Activated naive CD8-positive, alpha-beta T cell treated with anti-CD3 and anti-CD28 coated beads, Interleukin-2, amount 10 ng/mL, durations not matched to agents 7 days and 5 days (primary cell): ENCODE measurements around the gene CPNE2. TPM values are rescaled to one million over a fixed set of nuclear protein-coding genes. Genes with fewer than 3 reads are reported as not detected.

Experiments used
- ATAC-seq: fragments of 150-1000 bp; cut with Tn5 transposase; one replicate; pipeline ENCODE4 v1.10.0; 2021; ENCODE audit warnings: low read depth, moderate library complexity
- POLR2A ChIA-PET: fragments of 350-600 bp; sonication (Branson Sonifier 250); formaldehyde crosslinking; loops from one replicate; lab custom pipeline; 2021; ENCODE audit warnings: antibody characterized with exemption; lab: Charles Lee
- DNase-seq: peaks from one replicate; pipeline ENCODE4 v3.0.0; 2021
- H3K27ac Mint-ChIP-seq: one replicate; pipeline ENCODE4 v1.8.0; 2022; ENCODE audit warnings: mild to moderate bottlenecking, mixed read lengths
- H3K27me3 Mint-ChIP-seq: one replicate; pipeline ENCODE4 v1.8.0; 2022; ENCODE audit warnings: mild to moderate bottlenecking, moderate library complexity, mixed read lengths
- H3K36me3 Mint-ChIP-seq: one replicate; pipeline ENCODE4 v1.8.0; 2021; ENCODE audit warnings: mild to moderate bottlenecking, mixed read lengths
- H3K4me1 Mint-ChIP-seq: one replicate; pipeline ENCODE4 v1.8.0; 2021; ENCODE audit warnings: mixed read lengths
- H3K4me3 Mint-ChIP-seq: one replicate; pipeline ENCODE4 v1.8.0; 2022; ENCODE audit warnings: mild to moderate bottlenecking, moderate library complexity, mixed read lengths
- H3K9me3 Mint-ChIP-seq: one replicate; pipeline ENCODE4 v1.8.0; 2021; ENCODE audit warnings: mixed read lengths
- total RNA-seq, 2 experiments: library from RNA; stranded (reverse); gene quantifications; one replicate each; pipeline ENCODE4 v1.2.3, GENCODE V29; 2021

CPNE2 gene
- total RNA-seq, 2 experiments from 2014 or later = 11.0 to 11.4 TPM

GRCh38 chr16:57148481-57148880 lies 56.1 kb downstream of the CPNE2 start:
- peaks cover 6% of the 10 kb centered on the region for H3K36me3 Mint-ChIP-seq
- H3K4me3 Mint-ChIP-seq = no peak overlapping the region
- H3K9me3 Mint-ChIP-seq = no peaks in the 10 kb centered on the region
- no peaks in the 10 kb centered on the region for H3K27me3 Mint-ChIP-seq
- peaks cover 18% of the 10 kb centered on the region for H3K4me1 Mint-ChIP-seq
- no peak for DNase-seq
- ATAC-seq = no peak
- H3K27ac Mint-ChIP-seq = peak overlapping the region; percentile 4
- POLR2A ChIA-PET = interaction anchor here (1.0 to 1.1 kb wide), 2 partner anchors 14 to 22 kb away, joined by 3 read pairs; no protein-coding TSS in a partner anchor

GRCh38 chr16:57149391-57149790 lies 57.0 kb downstream of the CPNE2 start:
- Mint-ChIP-seq H3K36me3 (peaks cover 12% of the 10 kb centered on the region), H3K4me3 (no peak overlapping the region), H3K27ac (no peak overlapping the region), H3K27me3 (no peaks in the 10 kb centered on the region), H3K4me1 (peaks cover 18% of the 10 kb centered on the region), H3K9me3 (no peaks in the 10 kb centered on the region)
- no peak for DNase-seq
- POLR2A ChIA-PET = interaction anchor here (0.5 kb wide), 1 partner anchor 618 kb away, joined by 3 read pairs; no protein-coding TSS in a partner anchor
- ATAC-seq = no peak

- no peaks in the 10 kb centered on the region for H3K9me3 Mint-ChIP-seq
- peaks cover 14% of the 10 kb centered on the region for H3K4me1 Mint-ChIP-seq
- no peaks in the 10 kb centered on the region for H3K27me3 Mint-ChIP-seq
- ATAC-seq (no peak), DNase-seq (no peak)
- peaks cover 12% of the 10 kb centered on the region for H3K36me3 Mint-ChIP-seq
- H3K4me3 Mint-ChIP-seq = no peak overlapping the region
- POLR2A ChIA-PET = interaction anchor here (0.8 to 3.1 kb wide), 5 partner anchors 9 to 64 kb away, joined by 3 to 13 read pairs (median 3); partner anchors contain the start of genes PSME3IP1 and RSPRY1
- H3K27ac Mint-ChIP-seq = no peak overlapping the region
Measured at GRCh38 chr16:57150682-57151330, 58.4 kb downstream of the CPNE2 start.

- DNase-seq (no peak), ATAC-seq (no peak)
- H3K9me3 Mint-ChIP-seq = no peaks in the 10 kb centered on the region
- POLR2A ChIA-PET = interaction anchor here (0.9 to 3.1 kb wide), 5 partner anchors 8 to 34 kb away, joined by 3 to 13 read pairs (median 3); partner anchors contain the start of genes PSME3IP1 and RSPRY1
- no peak overlapping the region for H3K27ac Mint-ChIP-seq
- H3K27me3 Mint-ChIP-seq = no peaks in the 10 kb centered on the region
- H3K4me1 Mint-ChIP-seq = peaks cover 15% of the 10 kb centered on the region
- H3K4me3 Mint-ChIP-seq = no peak overlapping the region
- H3K36me3 Mint-ChIP-seq = peaks cover 14% of the 10 kb centered on the region
Measured at GRCh38 chr16:57151369-57151768, 59.0 kb downstream of the CPNE2 start.

- H3K27ac Mint-ChIP-seq = peak overlapping the region; percentile 78
- no peaks in the 10 kb centered on the region for H3K9me3 Mint-ChIP-seq
- no peaks in the 10 kb centered on the region for H3K27me3 Mint-ChIP-seq
- no peak for DNase-seq
- peaks cover 15% of the 10 kb centered on the region for H3K4me1 Mint-ChIP-seq
- no peak overlapping the region for H3K4me3 Mint-ChIP-seq
- H3K36me3 Mint-ChIP-seq = peaks cover 20% of the 10 kb centered on the region
- POLR2A ChIA-PET = interaction anchor here (0.6 to 3.1 kb wide), 7 partner anchors 9 to 50 kb away, joined by 3 to 13 read pairs (median 3); partner anchors contain the start of genes PSME3IP1 and RSPRY1
- ATAC-seq = peak; percentile 72
Measured at GRCh38 chr16:57152096-57153093, 60.0 kb downstream of the CPNE2 start.

GRCh38 chr16:57153841-57154240 lies 61.5 kb downstream of the CPNE2 start:
- H3K27ac Mint-ChIP-seq = no peak overlapping the region
- H3K36me3 Mint-ChIP-seq = peaks cover 27% of the 10 kb centered on the region
- no peaks in the 10 kb centered on the region for H3K27me3 Mint-ChIP-seq
- DNase-seq = no peak
- POLR2A ChIA-PET = no interaction called here
- ATAC-seq = no peak
- H3K4me1 Mint-ChIP-seq = peaks cover 9% of the 10 kb centered on the region
- no peaks in the 10 kb centered on the region for H3K9me3 Mint-ChIP-seq
- no peak overlapping the region for H3K4me3 Mint-ChIP-seq

- H3K4me3 Mint-ChIP-seq = no peak overlapping the region
- no peaks in the 10 kb centered on the region for H3K9me3 Mint-ChIP-seq
- H3K27ac Mint-ChIP-seq = no peak overlapping the region
- ATAC-seq = no peak
- no peak for DNase-seq
- POLR2A ChIA-PET = no interaction called here
- peaks cover 11% of the 10 kb centered on the region for H3K4me1 Mint-ChIP-seq
- H3K27me3 Mint-ChIP-seq = no peaks in the 10 kb centered on the region
- H3K36me3 Mint-ChIP-seq = peaks cover 33% of the 10 kb centered on the region
Measured at GRCh38 chr16:57155702-57156350, 63.4 kb downstream of the CPNE2 start.

GRCh38 chr16:57156351-57156703 lies 63.9 kb downstream of the CPNE2 start:
- no peaks in the 10 kb centered on the region for H3K27me3 Mint-ChIP-seq
- no peak for ATAC-seq
- peaks cover 11% of the 10 kb centered on the region for H3K4me1 Mint-ChIP-seq
- H3K27ac Mint-ChIP-seq = no peak overlapping the region
- no peaks in the 10 kb centered on the region for H3K9me3 Mint-ChIP-seq
- peaks cover 33% of the 10 kb centered on the region for H3K36me3 Mint-ChIP-seq
- POLR2A ChIA-PET = no interaction called here
- no peak overlapping the region for H3K4me3 Mint-ChIP-seq
- DNase-seq = no peak

- H3K36me3 Mint-ChIP-seq = peaks cover 32% of the 10 kb centered on the region
Measured at GRCh38 chr16:57157533-57157932, 65.2 kb downstream of the CPNE2 start.

GRCh38 chr16:57159447-57159846 lies 67.1 kb downstream of the CPNE2 start:
- H3K27ac Mint-ChIP-seq = no peak overlapping the region
- POLR2A ChIA-PET = no interaction called here
- ATAC-seq = no peak

More at GRCh38 chr16:57157533-57157932, 65.2 kb downstream of the CPNE2 start:
- Mint-ChIP-seq H3K4me1 (peaks cover 3% of the 10 kb centered on the region), H3K4me3 (no peak overlapping the region), H3K27me3 (no peaks in the 10 kb centered on the region), H3K27ac (no peak overlapping the region), H3K9me3 (no peaks in the 10 kb centered on the region)
- ATAC-seq = no peak
- POLR2A ChIA-PET = no interaction called here
- DNase-seq = no peak

GRCh38 chr16:57163842-57164241 lies 71.5 kb downstream of the CPNE2 start:
- no peak for ATAC-seq
- no peak overlapping the region for H3K27ac Mint-ChIP-seq
- DNase-seq = no peak
- H3K9me3 Mint-ChIP-seq = no peaks in the 10 kb centered on the region
- peaks cover 7% of the 10 kb centered on the region for H3K4me1 Mint-ChIP-seq
- no peaks in the 10 kb centered on the region for H3K27me3 Mint-ChIP-seq
- peaks cover 29% of the 10 kb centered on the region for H3K36me3 Mint-ChIP-seq
- POLR2A ChIA-PET = no interaction called here
- H3K4me3 Mint-ChIP-seq = no peak overlapping the region

More at GRCh38 chr16:57159447-57159846, 67.1 kb downstream of the CPNE2 start:
- Mint-ChIP-seq H3K9me3 (no peaks in the 10 kb centered on the region), H3K4me1 (peaks cover 3% of the 10 kb centered on the region), H3K27me3 (no peaks in the 10 kb centered on the region), H3K4me3 (no peak overlapping the region), H3K36me3 (peaks cover 32% of the 10 kb centered on the region)
- no peak for DNase-seq

GRCh38 chr16:57165483-57165882 lies 73.1 kb downstream of the CPNE2 start:
- POLR2A ChIA-PET = no interaction called here
- peaks cover 25% of the 10 kb centered on the region for H3K36me3 Mint-ChIP-seq
- no peak for ATAC-seq
- DNase-seq = no peak
- no peaks in the 10 kb centered on the region for H3K9me3 Mint-ChIP-seq
- H3K27me3 Mint-ChIP-seq = no peaks in the 10 kb centered on the region
- H3K4me1 Mint-ChIP-seq = peaks cover 7% of the 10 kb centered on the region
- H3K27ac Mint-ChIP-seq = no peak overlapping the region
- H3K4me3 Mint-ChIP-seq = no peak overlapping the region

GRCh38 chr16:57165938-57166337 lies 73.6 kb downstream of the CPNE2 start:
- Mint-ChIP-seq H3K27me3 (no peaks in the 10 kb centered on the region), H3K36me3 (peaks cover 27% of the 10 kb centered on the region), H3K27ac (no peak overlapping the region), H3K4me1 (peaks cover 6% of the 10 kb centered on the region), H3K9me3 (no peaks in the 10 kb centered on the region), H3K4me3 (no peak overlapping the region)
- POLR2A ChIA-PET = no interaction called here
- ATAC-seq = no peak
- DNase-seq = no peak
